Measurements from ENCODE around the gene ADAMTS3. TPM values are rescaled to one million over a fixed set of nuclear protein-coding genes. Genes with fewer than 3 reads are reported as not detected.
A peak's percentile ranks its signal among the peaks of the same experiment; 100 is the strongest.

ADAMTS3 gene
- total RNA-seq, 5 donors from 2014 or later (not counting 1 experiment from before 2014, with no cell fraction given) = not detected

DNA sequence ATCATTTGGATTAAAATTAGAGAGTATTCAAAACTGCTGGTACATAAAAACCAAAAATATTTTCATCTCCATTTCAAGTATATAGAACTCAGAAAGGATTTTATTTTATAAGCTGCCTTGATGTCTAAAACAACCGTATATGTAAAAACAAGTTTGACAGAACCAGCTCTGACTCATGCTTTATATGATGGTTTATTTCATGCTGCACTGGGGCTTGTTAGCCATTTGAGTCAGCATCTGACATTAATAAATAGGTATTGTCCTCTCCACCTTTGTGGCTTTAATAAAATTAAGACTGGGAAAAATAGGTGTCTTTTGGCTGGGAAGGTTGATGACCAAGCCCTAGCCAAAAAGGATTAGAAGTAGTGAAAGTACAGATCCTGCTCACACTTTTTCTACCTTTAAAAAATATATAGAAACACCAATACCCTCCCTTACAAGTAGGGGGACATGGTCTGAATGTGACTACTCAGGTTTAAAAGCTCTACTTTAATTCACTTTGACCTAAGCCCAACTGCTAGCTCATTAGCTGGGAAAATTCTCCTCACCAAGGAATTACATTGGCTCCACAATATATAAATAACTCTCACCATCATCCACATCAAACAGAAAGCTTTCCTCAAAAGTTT is 228.1 kb downstream of the ADAMTS3 start:
- Histone ChIP-seq H3K36me3 (ENCODE audit: control insufficient read depth in 2 of 2, extremely low read depth in 1 of 2, insufficient read depth in 1 of 2, low read length in 1 of 2) (no peaks in the 10 kb centered on the region), H3K9me3 (no peaks in the 10 kb centered on the region), H3K4me1 (ENCODE audit: control insufficient read depth in 1 of 2, extremely low read depth in 1 of 2, insufficient read depth in 2 of 2, low read length in 2 of 2) (no peaks in the 10 kb centered on the region), H3K27ac (ENCODE audit: low read length) (no peak overlapping the region), H3K27me3 (replicated peaks in 1 of 2; ENCODE audit: control insufficient read depth in 2 of 2, extremely low read depth in 1 of 2, insufficient read depth in 2 of 2, low read length in 1 of 2) (no peaks in the 10 kb centered on the region), H3K4me3 (ENCODE audit: control insufficient read depth in 1 of 2, extremely low read depth in 1 of 2, low read length in 1 of 2) (no peak overlapping the region)
- no peak for ATAC-seq (replicated peaks in 1 of 4)
- Mint-ChIP-seq H3K4me1 (no peaks in the 10 kb centered on the region), H3K4me3 (no peak overlapping the region), H3K27ac (no peak overlapping the region), H3K27me3 (peaks cover 0 to 11% of the 10 kb centered on the region in 2 donors), H3K9me3 (no peaks in the 10 kb centered on the region), H3K36me3 (no peaks in the 10 kb centered on the region)
- ChIA-PET CTCF (no interaction called here), POLR2A (no interaction called here)
- no peak for DNase-seq
- no CpG with 5 or more reads among the region's 1 CpG for WGBS (ENCODE audit: insufficient coverage)

DNA sequence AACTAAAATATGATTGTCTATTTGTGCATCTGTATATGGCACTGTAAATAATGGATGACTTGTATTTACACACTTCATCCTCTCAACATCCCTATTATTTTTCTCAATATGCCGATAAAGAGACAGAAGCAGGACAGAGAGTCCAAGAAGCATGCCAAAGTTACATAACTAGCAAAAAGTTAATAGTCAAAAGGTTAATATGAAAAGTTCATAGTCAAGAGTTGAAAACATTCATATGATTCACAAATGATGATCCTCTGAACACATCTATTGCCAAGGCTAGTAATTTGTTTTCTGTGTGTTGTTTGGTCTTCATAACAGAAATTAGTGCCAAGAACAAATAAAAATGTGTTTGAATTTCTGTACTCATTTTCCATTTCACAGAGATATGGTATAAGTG is 231.0 kb downstream of the ADAMTS3 start:
- H3K27ac ChIP-seq (ENCODE audit: low read length) = no peak overlapping the region
- H3K4me3 Mint-ChIP-seq = no peak overlapping the region
- H3K9me3 ChIP-seq = no peaks in the 10 kb centered on the region
- no peaks in the 10 kb centered on the region for H3K27me3 ChIP-seq (replicated peaks in 1 of 2; ENCODE audit: control insufficient read depth in 2 of 2, extremely low read depth in 1 of 2, insufficient read depth in 2 of 2, low read length in 1 of 2)
- no CpG with 5 or more reads among the region's 1 CpG for WGBS (ENCODE audit: insufficient coverage)
- H3K4me1 ChIP-seq (ENCODE audit: control insufficient read depth in 1 of 2, extremely low read depth in 1 of 2, insufficient read depth in 2 of 2, low read length in 2 of 2) = no peaks in the 10 kb centered on the region
- ChIA-PET CTCF (no interaction called here), POLR2A (no interaction called here)
- H3K4me3 ChIP-seq (ENCODE audit: control insufficient read depth in 1 of 2, extremely low read depth in 1 of 2, low read length in 1 of 2) = no peak overlapping the region
- no peaks in the 10 kb centered on the region for H3K4me1 Mint-ChIP-seq
- peaks cover 0 to 4% of the 10 kb centered on the region in 2 donors for H3K27me3 Mint-ChIP-seq
- no peaks in the 10 kb centered on the region for H3K36me3 ChIP-seq (ENCODE audit: control insufficient read depth in 2 of 2, extremely low read depth in 1 of 2, insufficient read depth in 1 of 2, low read length in 1 of 2)
- H3K27ac Mint-ChIP-seq = no peak overlapping the region
- H3K9me3 Mint-ChIP-seq = no peaks in the 10 kb centered on the region
- H3K36me3 Mint-ChIP-seq = no peaks in the 10 kb centered on the region
- DNase-seq (no peak), ATAC-seq (replicated peaks in 1 of 4) (no peak)

DNA sequence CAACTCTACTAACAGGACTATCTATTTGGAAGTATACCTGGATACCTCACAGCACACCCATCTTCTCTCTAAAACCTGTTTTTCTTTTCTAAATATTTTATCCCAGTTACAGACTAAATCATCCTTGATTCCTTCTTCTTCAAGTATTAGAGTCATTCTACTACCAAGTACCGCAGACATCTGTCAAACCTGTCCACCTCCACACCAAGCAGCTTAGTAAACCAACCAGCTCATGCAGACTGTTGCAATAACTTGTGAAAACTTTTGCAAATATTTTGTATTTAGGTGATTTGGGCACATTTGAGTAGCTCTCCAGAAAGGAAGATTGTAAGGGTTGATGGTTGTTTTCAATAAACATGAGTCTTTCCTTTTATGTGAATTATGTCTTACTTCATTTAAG is 238.6 kb downstream of the ADAMTS3 start:
- WGBS (ENCODE audit: insufficient coverage) = no CpG with 5 or more reads among the region's 1 CpG
- Mint-ChIP-seq H3K27me3 (no peaks in the 10 kb centered on the region), H3K27ac (no peak overlapping the region), H3K4me3 (no peak overlapping the region), H3K4me1 (no peaks in the 10 kb centered on the region), H3K36me3 (no peaks in the 10 kb centered on the region), H3K9me3 (no peaks in the 10 kb centered on the region)
- Histone ChIP-seq H3K4me3 (ENCODE audit: control insufficient read depth in 1 of 2, extremely low read depth in 1 of 2, low read length in 1 of 2) (no peak overlapping the region), H3K9me3 (no peaks in the 10 kb centered on the region), H3K36me3 (ENCODE audit: control insufficient read depth in 2 of 2, extremely low read depth in 1 of 2, insufficient read depth in 1 of 2, low read length in 1 of 2) (no peaks in the 10 kb centered on the region), H3K27ac (ENCODE audit: low read length) (no peak overlapping the region), H3K27me3 (replicated peaks in 1 of 2; ENCODE audit: control insufficient read depth in 2 of 2, extremely low read depth in 1 of 2, insufficient read depth in 2 of 2, low read length in 1 of 2) (no peaks in the 10 kb centered on the region), H3K4me1 (ENCODE audit: control insufficient read depth in 1 of 2, extremely low read depth in 1 of 2, insufficient read depth in 2 of 2, low read length in 2 of 2) (no peaks in the 10 kb centered on the region)
- DNase-seq = no peak
- ATAC-seq (replicated peaks in 1 of 4) = no peak
- ChIA-PET CTCF (no interaction called here), POLR2A (no interaction called here)

DNA sequence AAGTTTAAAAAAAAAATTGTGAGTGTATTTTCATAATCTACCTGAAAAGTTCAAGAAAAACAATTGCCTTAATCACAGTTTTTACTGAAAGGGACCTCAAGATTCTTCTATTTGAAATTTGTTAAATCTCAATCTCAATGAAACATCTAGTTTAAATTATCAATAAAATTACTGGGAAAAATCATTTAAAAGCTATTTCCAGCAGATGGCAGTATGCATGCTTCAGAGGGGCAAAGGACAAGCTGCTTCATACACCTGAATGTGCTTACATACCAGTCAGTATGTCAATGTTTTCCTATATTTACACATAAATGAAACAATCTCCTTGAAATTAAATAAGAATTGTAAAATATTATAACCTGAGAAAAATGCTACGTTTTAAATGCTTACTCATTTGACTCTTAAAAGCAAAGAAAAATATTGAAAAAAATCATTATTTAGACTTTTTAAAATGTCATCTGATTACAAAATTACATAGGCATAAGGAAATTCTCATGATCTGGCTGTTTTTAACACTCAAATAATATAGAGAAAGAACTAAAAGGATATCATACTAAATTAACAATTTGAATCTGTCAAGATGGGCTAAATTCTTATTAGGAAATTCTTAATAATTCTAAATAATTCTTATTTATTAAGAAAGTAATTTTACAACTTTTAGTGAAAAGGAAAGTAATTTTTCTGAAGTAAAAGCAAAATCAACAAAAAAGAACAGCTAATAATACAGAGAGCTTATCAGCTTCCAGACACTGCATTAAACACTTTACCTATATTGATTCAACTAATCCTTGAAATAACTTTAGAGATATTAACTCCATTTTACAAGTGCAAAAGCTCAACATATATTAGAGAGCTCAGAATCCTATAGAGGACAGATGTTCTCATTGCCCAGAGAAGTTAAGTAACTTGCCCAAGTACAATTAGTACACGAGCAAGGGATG is 242.1 kb downstream of the ADAMTS3 start:
- ChIA-PET POLR2A (no interaction called here), CTCF (interaction anchor here (0.5 to 1.3 kb wide), 7 partner anchors 15 to 1376 kb away, joined by 3 to 5 read pairs (median 3); no protein-coding TSS in a partner anchor)
- no peaks in the 10 kb centered on the region for H3K9me3 ChIP-seq
- Mint-ChIP-seq H3K27me3 (peaks cover 2 to 6% of the 10 kb centered on the region in 2 donors), H3K36me3 (no peaks in the 10 kb centered on the region), H3K4me1 (no peaks in the 10 kb centered on the region), H3K9me3 (no peaks in the 10 kb centered on the region), H3K27ac (no peak overlapping the region), H3K4me3 (no peak overlapping the region)
- no peaks in the 10 kb centered on the region for H3K27me3 ChIP-seq (replicated peaks in 1 of 2; ENCODE audit: control insufficient read depth in 2 of 2, extremely low read depth in 1 of 2, insufficient read depth in 2 of 2, low read length in 1 of 2)
- DNase-seq (peak in 1 of 35 experiments; percentile 9), ATAC-seq (replicated peaks in 1 of 4) (no peak)
- H3K4me1 ChIP-seq (ENCODE audit: control insufficient read depth in 1 of 2, extremely low read depth in 1 of 2, insufficient read depth in 2 of 2, low read length in 2 of 2) = no peaks in the 10 kb centered on the region
- H3K36me3 ChIP-seq (ENCODE audit: control insufficient read depth in 2 of 2, extremely low read depth in 1 of 2, insufficient read depth in 1 of 2, low read length in 1 of 2) = no peaks in the 10 kb centered on the region
- H3K27ac ChIP-seq (ENCODE audit: low read length) = no peak overlapping the region
- WGBS (ENCODE audit: insufficient coverage) = 57% methylated on average over 1 of the region's 2 CpGs
- H3K4me3 ChIP-seq (ENCODE audit: control insufficient read depth in 1 of 2, extremely low read depth in 1 of 2, low read length in 1 of 2) = no peak overlapping the region

DNA sequence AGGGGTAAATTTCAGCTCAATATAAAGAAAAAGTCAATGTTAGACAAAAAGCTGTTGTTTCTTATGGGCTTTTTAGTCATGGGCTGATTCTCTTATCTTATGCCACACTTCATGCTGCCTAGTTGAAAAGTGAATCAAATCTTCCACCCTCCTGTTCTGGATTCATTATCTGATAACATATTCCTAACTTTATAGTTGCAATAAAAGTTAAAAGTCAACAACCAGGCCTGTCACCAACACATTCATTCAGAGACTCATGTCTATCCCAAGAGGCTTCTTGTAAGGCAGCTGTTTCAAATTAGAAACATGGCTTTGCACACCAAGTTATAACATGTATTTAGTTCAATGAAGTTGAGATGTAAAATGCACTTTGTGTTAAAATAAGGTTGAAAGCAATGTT is 243.8 kb downstream of the ADAMTS3 start:
- H3K9me3 Mint-ChIP-seq = no peaks in the 10 kb centered on the region
- Histone ChIP-seq H3K9me3 (no peaks in the 10 kb centered on the region), H3K27me3 (replicated peaks in 1 of 2; ENCODE audit: control insufficient read depth in 2 of 2, extremely low read depth in 1 of 2, insufficient read depth in 2 of 2, low read length in 1 of 2) (no peaks in the 10 kb centered on the region), H3K36me3 (ENCODE audit: control insufficient read depth in 2 of 2, extremely low read depth in 1 of 2, insufficient read depth in 1 of 2, low read length in 1 of 2) (no peaks in the 10 kb centered on the region), H3K4me1 (ENCODE audit: control insufficient read depth in 1 of 2, extremely low read depth in 1 of 2, insufficient read depth in 2 of 2, low read length in 2 of 2) (no peaks in the 10 kb centered on the region), H3K27ac (ENCODE audit: low read length) (no peak overlapping the region), H3K4me3 (ENCODE audit: control insufficient read depth in 1 of 2, extremely low read depth in 1 of 2, low read length in 1 of 2) (no peak overlapping the region)
- H3K4me3 Mint-ChIP-seq = no peak overlapping the region
- no peak overlapping the region for H3K27ac Mint-ChIP-seq
- peaks cover 2 to 11% of the 10 kb centered on the region in 2 donors for H3K27me3 Mint-ChIP-seq
- ATAC-seq (replicated peaks in 1 of 4) (no peak), DNase-seq (no peak)
- H3K36me3 Mint-ChIP-seq = no peaks in the 10 kb centered on the region
- ChIA-PET POLR2A (no interaction called here), CTCF (interaction anchor here in 1 of 2 donors (0.6 kb wide), 1 partner anchor 887 kb away, joined by 3 read pairs; no protein-coding TSS in a partner anchor)
- H3K4me1 Mint-ChIP-seq = peaks cover 0 to 1% (median 0%) of the 10 kb centered on the region in 3 donors

DNA sequence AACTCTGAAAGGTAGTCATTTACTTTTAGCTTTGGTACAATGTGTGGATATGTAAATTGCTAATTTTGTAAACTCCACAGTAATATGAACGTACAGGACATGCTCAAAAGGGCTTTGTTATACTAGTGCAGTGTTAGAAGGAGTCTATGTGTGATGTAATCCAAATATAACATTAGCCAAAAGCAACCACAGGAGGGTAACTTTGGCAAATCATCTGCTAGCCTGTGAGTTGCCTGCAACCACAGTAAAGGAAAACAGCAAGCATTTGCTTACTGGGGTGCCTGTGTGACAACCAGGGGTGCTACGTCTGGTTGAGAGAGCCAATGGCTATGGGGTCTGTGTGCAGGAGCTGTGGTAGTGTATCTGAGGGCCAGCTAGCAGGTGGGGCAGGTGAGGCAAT is 245.8 kb downstream of the ADAMTS3 start:
- no CpG with 5 or more reads among the region's 2 CpGs for WGBS (ENCODE audit: insufficient coverage)
- Mint-ChIP-seq H3K4me3 (no peak overlapping the region), H3K27ac (no peak overlapping the region), H3K4me1 (peaks cover 0 to 13% (median 6%) of the 10 kb centered on the region in 3 donors), H3K9me3 (no peaks in the 10 kb centered on the region), H3K27me3 (peaks cover 2 to 12% of the 10 kb centered on the region in 2 donors), H3K36me3 (no peaks in the 10 kb centered on the region)
- Histone ChIP-seq H3K4me1 (ENCODE audit: control insufficient read depth in 1 of 2, extremely low read depth in 1 of 2, insufficient read depth in 2 of 2, low read length in 2 of 2) (peaks cover 0 to 6% of the 10 kb centered on the region in 2 experiments), H3K9me3 (no peaks in the 10 kb centered on the region), H3K27ac (ENCODE audit: low read length) (no peak overlapping the region), H3K36me3 (ENCODE audit: control insufficient read depth in 2 of 2, extremely low read depth in 1 of 2, insufficient read depth in 1 of 2, low read length in 1 of 2) (no peaks in the 10 kb centered on the region), H3K4me3 (ENCODE audit: control insufficient read depth in 1 of 2, extremely low read depth in 1 of 2, low read length in 1 of 2) (no peak overlapping the region), H3K27me3 (replicated peaks in 1 of 2; ENCODE audit: control insufficient read depth in 2 of 2, extremely low read depth in 1 of 2, insufficient read depth in 2 of 2, low read length in 1 of 2) (no peaks in the 10 kb centered on the region)
- DNase-seq (no peak), ATAC-seq (replicated peaks in 1 of 4) (no peak)
- ChIA-PET POLR2A (interaction anchor here in 1 of 2 donors (0.6 kb wide), 1 partner anchor 13 kb away, joined by 3 read pairs; no protein-coding TSS in a partner anchor), CTCF (interaction anchor here in 1 of 2 donors (1.2 kb wide), 1 partner anchor 18 kb away, joined by 3 read pairs; no protein-coding TSS in a partner anchor)

Measured in T-cell (primary cell).